Nephron progenitor cell (in vitro differentiated cells): ENCODE measurements around the gene CCDC32.
A peak's percentile ranks its signal among the peaks of the same experiment; 100 is the strongest.

ENCODE experiments used
- DNase-seq: peaks from one replicate; pipeline ENCODE4 v3.0.0; 2021
- H3K27ac Mint-ChIP-seq: 2 replicates; pipeline ENCODE4 v1.8.0; 2021; ENCODE audit warnings: mild to moderate bottlenecking, moderate library complexity, mixed read lengths
- H3K27me3 Mint-ChIP-seq: 2 replicates; pipeline ENCODE4 v1.8.0; 2021; ENCODE audit warnings: mild to moderate bottlenecking, low read depth, mixed read lengths; ENCODE audit not compliant: poor library complexity
- H3K36me3 Mint-ChIP-seq: 2 replicates; pipeline ENCODE4 v1.8.0; 2021; ENCODE audit warnings: low read depth, mixed read lengths
- H3K4me1 Mint-ChIP-seq: 2 replicates; pipeline ENCODE4 v1.8.0; 2021; ENCODE audit warnings: mixed read lengths
- H3K4me3 Mint-ChIP-seq: 2 replicates; pipeline ENCODE4 v1.8.0; 2021; ENCODE audit warnings: mild to moderate bottlenecking, moderate library complexity, mixed read lengths
- H3K9me3 Mint-ChIP-seq: 2 replicates; pipeline ENCODE4 v1.8.0; 2021; ENCODE audit warnings: mild to moderate bottlenecking, moderate library complexity, mixed read lengths
- CTCF ChIP-seq: fragments of 200-600 bp; sonication (generic); IDR thresholded peaks from 2 replicates; pipeline ENCODE4 v1.5.0; 2021; ENCODE audit warnings: antibody characterized with exemption

Gene CCDC32

DNA sequence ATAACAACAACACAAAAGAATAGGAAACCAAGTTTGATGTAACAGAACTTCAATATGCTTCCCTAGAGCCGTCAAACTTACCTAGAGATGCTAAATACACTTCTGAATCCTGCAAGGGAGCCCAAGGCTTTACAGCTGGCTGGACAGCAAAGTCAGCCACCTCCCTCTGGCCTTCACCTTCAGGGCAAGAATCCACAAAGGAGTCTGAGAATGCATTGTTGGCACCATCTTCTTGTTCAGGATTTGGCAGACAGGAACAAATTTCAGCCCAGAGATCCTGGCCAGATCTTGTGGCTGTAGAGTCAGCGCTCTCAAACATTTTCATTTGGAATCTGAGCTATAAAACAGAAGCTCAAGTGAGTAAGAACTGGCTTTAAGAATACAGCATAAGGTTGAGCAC is 2.2 kb downstream of the CCDC32 start:
- DNase-seq, result no peak
- Mint-ChIP-seq H3K27ac (no peak overlapping the region), H3K4me3 (peak overlapping the region; percentile 30), H3K36me3 (peaks cover 33% of the 10 kb centered on the region), H3K27me3 (peaks cover 8% of the 10 kb centered on the region), H3K9me3 (no peaks in the 10 kb centered on the region), H3K4me1 (peaks cover 47% of the 10 kb centered on the region)
- no peak for TF ChIP-seq CTCF

DNA sequence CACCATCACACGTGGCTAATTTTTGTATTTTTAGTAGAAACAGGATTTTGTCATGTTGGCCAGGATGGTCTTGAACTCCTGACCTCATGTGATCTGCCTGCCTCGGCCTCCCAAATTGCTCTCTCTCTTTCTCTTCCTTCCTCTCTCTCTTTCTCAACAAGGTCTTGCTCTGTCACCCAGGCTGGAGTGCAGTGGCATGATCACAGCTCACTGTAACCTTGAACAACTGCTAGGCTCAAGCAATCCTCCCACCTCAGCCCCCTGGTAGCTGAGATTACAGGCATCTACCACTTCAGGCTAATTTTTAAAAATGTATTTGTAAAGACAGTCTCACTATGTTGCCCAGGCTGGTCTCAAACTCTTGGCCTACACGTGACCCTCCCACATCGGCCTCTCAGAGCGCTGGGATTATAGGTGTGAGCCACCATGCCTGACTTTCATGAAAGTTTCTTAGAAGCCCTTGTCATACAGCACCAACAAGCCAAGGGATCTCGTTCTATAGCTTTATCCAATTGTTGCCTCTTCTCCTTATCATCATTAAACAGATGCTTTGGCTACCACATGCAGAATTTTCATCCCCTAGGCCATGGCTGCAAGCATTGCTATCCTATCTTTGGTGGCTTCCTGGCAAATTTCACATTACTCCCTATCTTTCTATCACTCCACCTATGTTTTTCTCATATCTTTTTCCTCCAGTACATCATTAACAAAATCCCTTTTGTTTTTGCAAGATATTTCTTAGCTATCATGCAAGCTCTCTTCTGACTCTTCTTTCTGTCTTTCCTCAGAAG is 5.7 kb downstream of the CCDC32 start:
- TF ChIP-seq CTCF, result no peak
- Mint-ChIP-seq H3K27me3 (no peaks in the 10 kb centered on the region), H3K4me3 (no peak overlapping the region), H3K27ac (peak overlapping the region; percentile 3), H3K4me1 (peaks cover 38% of the 10 kb centered on the region), H3K36me3 (peaks cover 58% of the 10 kb centered on the region), H3K9me3 (no peaks in the 10 kb centered on the region)
- DNase-seq, result no peak

DNA sequence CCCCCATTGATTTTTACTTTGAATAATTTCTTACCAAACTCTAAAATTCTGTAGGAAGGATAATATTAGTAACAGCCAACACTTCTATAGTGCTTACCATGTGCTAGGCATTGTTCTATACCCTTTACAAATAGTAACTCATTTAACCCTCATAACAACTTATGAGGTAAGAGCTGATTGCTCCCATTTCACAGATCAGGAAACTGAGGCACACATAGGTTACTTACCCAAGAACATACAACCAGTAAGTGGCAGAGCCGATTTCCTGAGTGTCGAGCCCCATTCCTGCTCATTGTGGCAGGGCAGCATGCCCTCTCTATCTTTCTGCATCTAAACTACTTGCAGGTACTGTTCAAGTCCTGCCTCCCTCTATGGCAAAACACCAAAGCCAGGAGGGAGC is 9.0 kb downstream of the CCDC32 start:
- H3K27ac Mint-ChIP-seq, result no peak overlapping the region
- no peak overlapping the region for H3K4me3 Mint-ChIP-seq

DNA sequence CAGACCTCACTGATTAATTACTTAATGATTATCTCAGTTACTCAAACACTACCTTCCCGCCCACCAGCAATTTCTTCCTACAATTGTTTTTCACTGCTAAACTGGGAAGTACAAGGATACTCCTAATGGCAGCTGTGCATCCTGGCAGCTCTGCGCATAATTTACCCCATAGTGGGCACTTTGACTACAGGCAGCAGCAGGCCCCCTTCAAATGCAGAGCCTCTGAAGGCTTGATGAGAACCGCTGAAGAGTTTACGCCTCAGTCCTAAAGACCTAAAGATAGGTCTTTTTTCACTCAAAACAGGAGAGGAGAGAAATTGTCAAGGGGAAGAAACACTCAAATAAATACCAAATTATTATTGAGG is 10.7 kb downstream of the CCDC32 start:
- no peak for DNase-seq
- peaks cover 50% of the 10 kb centered on the region for H3K36me3 Mint-ChIP-seq
- H3K27me3 Mint-ChIP-seq, result peaks cover 2% of the 10 kb centered on the region
- peak overlapping the region; percentile 19 for H3K4me3 Mint-ChIP-seq
- no peaks in the 10 kb centered on the region for H3K9me3 Mint-ChIP-seq
- peak overlapping the region; percentile 84 for H3K27ac Mint-ChIP-seq
- no peak for TF ChIP-seq CTCF
- peaks cover 47% of the 10 kb centered on the region for H3K4me1 Mint-ChIP-seq

More for the DNA sequence above, 9.0 kb downstream of the CCDC32 start:
- H3K9me3 Mint-ChIP-seq, result no peaks in the 10 kb centered on the region
- no peak for TF ChIP-seq CTCF
- peaks cover 45% of the 10 kb centered on the region for H3K4me1 Mint-ChIP-seq
- peaks cover 49% of the 10 kb centered on the region for H3K36me3 Mint-ChIP-seq
- peaks cover 2% of the 10 kb centered on the region for H3K27me3 Mint-ChIP-seq
- DNase-seq, result no peak

DNA sequence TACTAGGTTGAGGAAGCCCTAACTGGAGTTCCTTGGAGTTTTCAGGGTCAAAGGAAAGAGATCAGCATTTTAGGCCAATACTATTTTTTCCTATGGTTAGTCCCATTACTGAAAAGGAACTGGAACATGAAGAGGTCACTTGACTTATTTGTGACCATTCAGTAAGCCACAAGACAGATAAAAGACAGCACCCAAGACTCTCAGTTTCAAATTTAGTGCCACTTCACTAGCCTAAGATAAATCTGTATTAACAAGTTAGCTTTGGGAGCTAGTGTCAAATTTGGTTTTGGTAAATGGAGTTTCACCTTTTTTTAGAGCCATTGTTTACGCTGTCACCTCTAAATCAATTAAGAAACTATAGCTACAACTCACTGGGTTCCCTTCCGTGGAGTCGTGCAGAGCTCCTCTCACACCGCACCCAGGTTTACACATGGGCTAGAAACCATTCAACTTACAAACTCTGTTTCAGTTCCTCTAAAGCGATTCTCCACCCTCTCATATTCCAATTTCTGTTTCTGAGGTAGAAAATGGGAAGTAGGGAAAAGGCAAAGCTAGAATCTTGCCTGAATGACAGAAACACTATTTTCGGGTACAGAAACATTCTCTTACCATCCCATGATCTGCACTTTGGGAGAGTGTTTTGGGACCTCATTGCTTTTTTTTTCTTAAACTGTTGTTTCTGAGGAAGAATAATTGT is 14.4 kb downstream of the CCDC32 start:
- H3K4me1 Mint-ChIP-seq, result peaks cover 32% of the 10 kb centered on the region
- H3K27ac Mint-ChIP-seq, result no peak overlapping the region
- H3K36me3 Mint-ChIP-seq, result peaks cover 30% of the 10 kb centered on the region
- no peak for DNase-seq
- H3K4me3 Mint-ChIP-seq, result no peak overlapping the region
- H3K27me3 Mint-ChIP-seq, result peaks cover 2% of the 10 kb centered on the region
- TF ChIP-seq CTCF, result no peak
- no peaks in the 10 kb centered on the region for H3K9me3 Mint-ChIP-seq
